Neural progenitor cell (in vitro differentiated cells): ENCODE measurements around the gene DROSHA. TPM values are rescaled to one million over a fixed set of nuclear protein-coding genes. Genes with fewer than 3 reads are reported as not detected.
"Not testable (repeated sequence)": the region's sequence is repeated elsewhere in the genome, so short reads cannot be mapped to it uniquely, and the experiment has no call there.

Source experiments
- DNase-seq: peaks from one replicate; pipeline ENCODE4 v3.0.0-alpha.2; 2016; ENCODE audit warnings: low spot score
- H2AFZ ChIP-seq: fragments of 200-600 bp; sonication (generic); replicated peaks from 2 replicates; pipeline ENCODE4 v1.6.1; 2016; ENCODE audit warnings: antibody characterized with exemption
- H3F3A ChIP-seq: fragments of 200-600 bp; sonication (generic); 2 replicates; pipeline ENCODE4 v1.6.1; 2016; ENCODE audit warnings: antibody characterized with exemption, low read depth
- H3K27ac ChIP-seq: fragments of 200-600 bp; sonication (generic); 2 replicates; pipeline ENCODE4 v1.5.1; 2016; ENCODE audit warnings: mild to moderate bottlenecking
- H3K27me3 ChIP-seq: fragments of 200-600 bp; sonication (generic); 2 replicates; pipeline ENCODE4 v1.6.1; 2016; ENCODE audit warnings: mild to moderate bottlenecking, moderate library complexity
- H3K36me3 ChIP-seq: fragments of 200-600 bp; sonication (generic); 2 replicates; pipeline ENCODE4 v1.5.1; 2016
- H3K4me1 ChIP-seq: fragments of 200-600 bp; sonication (generic); 2 replicates; pipeline ENCODE4 v1.6.1; 2016; ENCODE audit warnings: mixed run types
- H3K4me2 ChIP-seq: fragments of 200-600 bp; sonication (generic); 2 replicates; pipeline ENCODE4 v1.6.1; 2016
- H3K4me3 ChIP-seq: fragments of 200-600 bp; sonication (generic); 2 replicates; pipeline ENCODE4 v1.5.1; 2016
- H3K79me2 ChIP-seq: fragments of 200-600 bp; sonication (generic); 2 replicates; pipeline ENCODE4 v1.6.1; 2016; ENCODE audit warnings: low read depth
- H3K9ac ChIP-seq: fragments of 200-600 bp; sonication (generic); 2 replicates; pipeline ENCODE4 v1.6.1; 2016
- H3K9me3 ChIP-seq: fragments of 200-600 bp; sonication (generic); 2 replicates; pipeline ENCODE4 v1.5.1; 2016; ENCODE audit warnings: low read depth
- H4K20me1 ChIP-seq: fragments of 200-600 bp; sonication (generic); 2 replicates; pipeline ENCODE4 v1.6.1; 2016; ENCODE audit warnings: low read depth
- H3K27ac Mint-ChIP-seq: 3 replicates; pipeline ENCODE4 v1.8.0; 2021; ENCODE audit warnings: mixed read lengths
- H3K27me3 Mint-ChIP-seq: 2 replicates; pipeline ENCODE4 v1.8.0; 2022; ENCODE audit warnings: low read depth, mild to moderate bottlenecking, inconsistent platforms, moderate library complexity, mixed read lengths; ENCODE audit not compliant: insufficient read depth
- H3K36me3 Mint-ChIP-seq: 3 replicates; pipeline ENCODE4 v1.8.0; 2021; ENCODE audit warnings: mixed read lengths
- H3K4me1 Mint-ChIP-seq: 3 replicates; pipeline ENCODE4 v1.8.0; 2021; ENCODE audit warnings: mixed read lengths
- H3K4me3 Mint-ChIP-seq: 3 replicates; pipeline ENCODE4 v1.8.0; 2021; ENCODE audit warnings: mild to moderate bottlenecking, moderate library complexity, mixed read lengths
- H3K9me3 Mint-ChIP-seq: 3 replicates; pipeline ENCODE4 v1.8.0; 2020; ENCODE audit warnings: mixed read lengths
- CTCF ChIP-seq: fragments of 200-600 bp; sonication (generic); IDR thresholded peaks from 2 replicates; pipeline ENCODE4 v1.5.1; 2017; ENCODE audit warnings: antibody characterized with exemption, mild to moderate bottlenecking
- EZH2 ChIP-seq: fragments of 200-600 bp; sonication (generic); IDR thresholded peaks from 2 replicates; pipeline ENCODE4 v1.6.1; 2017; ENCODE audit warnings: antibody characterized with exemption, mild to moderate bottlenecking, moderate library complexity
- EZH2phosphoT487 ChIP-seq: fragments of 200-600 bp; sonication (generic); IDR thresholded peaks from 2 replicates; pipeline ENCODE4 v1.6.1; 2017; ENCODE audit warnings: antibody characterized with exemption
- total RNA-seq: library from RNA; depleted of rRNA; stranded (reverse); fragments of >200 nt; gene quantifications from 2 replicates; pipeline ENCODE4 v1.2.3, GENCODE V29; 2015; ENCODE audit warnings: low replicate concordance

DROSHA gene
- total RNA-seq, 1 donor from 2014 or later: 80.3 TPM

- Mint-ChIP-seq H3K27ac (no peak overlapping the region), H3K4me3 (no peak overlapping the region), H3K9me3 (no peaks in the 10 kb centered on the region), H3K4me1 (no peaks in the 10 kb centered on the region), H3K36me3 (no peaks in the 10 kb centered on the region), H3K27me3 (no peaks in the 10 kb centered on the region)
- Histone ChIP-seq H2AFZ (no peak overlapping the region), H3K36me3 (no peaks in the 10 kb centered on the region), H3K9ac (no peak overlapping the region), H3K4me1 (no peaks in the 10 kb centered on the region), H3F3A (no peaks in the 10 kb centered on the region), H3K79me2 (no peaks in the 10 kb centered on the region), H3K27ac (no peak overlapping the region), H3K9me3 (no peaks in the 10 kb centered on the region), H3K27me3 (no peaks in the 10 kb centered on the region), H3K4me3 (no peak overlapping the region), H4K20me1 (no peaks in the 10 kb centered on the region), H3K4me2 (no peak overlapping the region)
- no peak for TF ChIP-seq CTCF
- no peak for TF ChIP-seq EZH2phosphoT487
- TF ChIP-seq EZH2: no peak
- no peak for DNase-seq
Observed at GRCh38 chr5:31364881-31365636, 166.8 kb downstream of the DROSHA start.

- H4K20me1 ChIP-seq: no peaks in the 10 kb centered on the region
- no peaks in the 10 kb centered on the region for H3K9me3 ChIP-seq
- no peaks in the 10 kb centered on the region for H3K27me3 ChIP-seq
- H3F3A ChIP-seq: no peaks in the 10 kb centered on the region
- Mint-ChIP-seq H3K36me3 (no peaks in the 10 kb centered on the region), H3K4me1 (no peaks in the 10 kb centered on the region), H3K27me3 (no peaks in the 10 kb centered on the region), H3K27ac (no peak overlapping the region), H3K9me3 (no peaks in the 10 kb centered on the region), H3K4me3 (no peak overlapping the region)
- no peak overlapping the region for H3K4me2 ChIP-seq
- H3K36me3 ChIP-seq: no peaks in the 10 kb centered on the region
- no peaks in the 10 kb centered on the region for H3K4me1 ChIP-seq
- H3K27ac ChIP-seq: no peak overlapping the region
- no peak overlapping the region for H3K4me3 ChIP-seq
- no peak overlapping the region for H2AFZ ChIP-seq
- no peak for TF ChIP-seq CTCF
- TF ChIP-seq EZH2phosphoT487: no peak
- no peak for TF ChIP-seq EZH2
- H3K79me2 ChIP-seq: no peaks in the 10 kb centered on the region
- DNase-seq: no peak
- H3K9ac ChIP-seq: no peak overlapping the region
Observed at GRCh38 chr5:31362931-31363568, 168.8 kb downstream of the DROSHA start.

- Histone ChIP-seq H3K4me2 (no peak overlapping the region), H3K36me3 (no peaks in the 10 kb centered on the region), H3K27ac (no peak overlapping the region), H3K79me2 (no peaks in the 10 kb centered on the region), H3K9ac (no peak overlapping the region), H3K27me3 (no peaks in the 10 kb centered on the region), H4K20me1 (no peaks in the 10 kb centered on the region), H2AFZ (no peak overlapping the region), H3K9me3 (no peaks in the 10 kb centered on the region), H3K4me3 (no peak overlapping the region), H3F3A (no peaks in the 10 kb centered on the region), H3K4me1 (no peaks in the 10 kb centered on the region)
- no peak for TF ChIP-seq EZH2
- TF ChIP-seq CTCF: no peak
- TF ChIP-seq EZH2phosphoT487: no peak
- H3K4me1 Mint-ChIP-seq: no peaks in the 10 kb centered on the region
- no peaks in the 10 kb centered on the region for H3K36me3 Mint-ChIP-seq
- DNase-seq: no peak
- no peak overlapping the region for H3K4me3 Mint-ChIP-seq
- H3K27me3 Mint-ChIP-seq: no peaks in the 10 kb centered on the region
- H3K27ac Mint-ChIP-seq: no peak overlapping the region
- H3K9me3 Mint-ChIP-seq: no peaks in the 10 kb centered on the region
Observed at GRCh38 chr5:31362529-31362900, 169.4 kb downstream of the DROSHA start.

GRCh38 chr5:31361704-31362528 is 170.0 kb downstream of the DROSHA start:
- not testable (repeated sequence) for DNase-seq, H3K4me1 Mint-ChIP-seq, H3K36me3 ChIP-seq, H3K4me3 ChIP-seq, H3K27me3 ChIP-seq, H3K27ac ChIP-seq, H4K20me1 ChIP-seq, H3K36me3 Mint-ChIP-seq, H3K79me2 ChIP-seq, H3K27ac Mint-ChIP-seq, H3K4me1 ChIP-seq, H3K9me3 Mint-ChIP-seq, H3K27me3 Mint-ChIP-seq, H3F3A ChIP-seq, H3K9me3 ChIP-seq, H3K4me2 ChIP-seq, H3K9ac ChIP-seq, H3K4me3 Mint-ChIP-seq
- H2AFZ ChIP-seq: peak overlapping the region; percentile 34
